Fibroblast of the aortic adventitia (primary cell): ENCODE data around the gene FUZ. TPM values are rescaled to one million over a fixed set of nuclear protein-coding genes. Genes with fewer than 3 reads are reported as not detected.

Experiments
- DNase-seq: peaks from one replicate; pipeline ENCODE4 v3.0.0-alpha.2; 2010; ENCODE audit warnings: low read depth
- H3K4me3 ChIP-seq: 2 replicates; pipeline ENCODE4 v1.5.1; 2011; ENCODE audit warnings: low read depth, mild to moderate bottlenecking, control low read depth, low read length, moderate library complexity
- total RNA-seq: library from RNA; depleted of rRNA; stranded (reverse); fragments of >200 nt; gene quantifications from 2 replicates; pipeline ENCODE4 v1.2.3, GENCODE V29; 2012; ENCODE audit warnings: low replicate concordance
- TF ChIP-seq, protein P1 (sequence below): IDR thresholded peaks from 2 replicates; pipeline ENCODE4 v1.5.1; 2011; ENCODE audit warnings: mild to moderate bottlenecking, low read length, control low read depth, inconsistent platforms; ENCODE audit not compliant: insufficient read depth

FUZ gene
- total RNA-seq, 1 donor, result 23.5 TPM

DNA sequence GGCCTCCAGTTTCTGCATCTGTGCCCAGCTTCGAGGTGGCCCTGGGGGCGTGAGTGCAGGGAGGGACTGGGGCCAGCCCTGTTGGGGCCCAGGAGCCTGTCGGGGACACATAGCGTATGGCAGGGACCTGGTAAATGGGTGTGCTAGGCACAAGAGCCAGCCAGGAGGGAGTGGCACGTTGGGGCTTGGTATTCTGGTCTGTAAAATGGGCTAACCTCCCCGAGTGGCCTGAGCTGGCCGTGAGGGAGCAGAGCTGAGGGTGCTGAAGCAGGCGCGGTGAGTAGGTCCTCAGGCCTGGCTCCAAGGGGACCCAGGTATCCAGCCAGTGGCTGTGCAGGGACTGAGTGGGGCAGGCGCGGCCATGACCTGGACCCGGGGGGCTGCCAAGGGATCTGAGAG, 42.2 kb upstream of the FUZ start:
- no peak for DNase-seq
- no peak overlapping the region for H3K4me3 ChIP-seq

DNA sequence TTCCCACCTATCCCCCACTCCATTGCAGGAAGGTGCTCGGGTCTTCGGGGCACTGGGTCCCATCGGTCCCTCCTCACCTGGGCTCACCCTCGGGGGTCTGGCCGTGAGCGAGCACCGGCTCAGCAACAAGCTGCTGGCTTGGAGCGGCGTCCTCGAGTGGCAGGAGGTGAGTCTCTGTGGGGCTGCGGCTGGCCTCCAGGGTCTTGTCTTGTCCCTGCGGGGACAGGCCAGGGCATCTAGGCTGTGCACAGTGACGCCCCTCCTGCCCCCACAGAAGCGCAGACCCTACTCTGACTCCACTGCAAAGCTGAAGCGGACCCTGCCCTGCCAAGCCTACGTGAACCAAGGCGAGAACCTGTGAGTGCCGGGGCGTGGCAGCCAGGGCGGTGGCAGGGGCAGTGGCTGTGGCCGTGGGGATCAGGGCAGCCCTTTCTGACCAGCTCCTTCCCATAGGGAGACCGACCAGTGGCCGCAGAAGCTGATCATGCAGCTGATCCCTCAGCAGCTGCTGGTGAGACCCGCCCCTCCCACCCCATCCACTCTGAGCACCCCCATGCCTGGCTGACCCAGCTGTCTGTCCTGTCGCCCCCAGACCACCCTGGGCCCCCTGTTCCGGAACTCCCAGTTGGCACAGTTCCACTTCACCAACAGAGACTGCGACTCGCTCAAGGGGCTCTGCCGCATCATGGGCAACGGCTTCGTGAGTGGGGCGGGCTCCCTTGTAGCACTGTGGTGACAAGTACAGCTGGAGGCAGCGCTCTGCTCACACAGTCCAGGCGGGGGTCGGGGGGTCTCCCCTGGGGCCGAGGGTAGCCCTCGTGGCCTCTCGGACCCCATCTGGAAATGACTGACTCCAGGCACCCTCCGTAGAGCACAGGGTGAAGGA, 41.5 kb upstream of the FUZ start:
- DNase-seq, result no peak
- TF ChIP-seq, protein P1, sequence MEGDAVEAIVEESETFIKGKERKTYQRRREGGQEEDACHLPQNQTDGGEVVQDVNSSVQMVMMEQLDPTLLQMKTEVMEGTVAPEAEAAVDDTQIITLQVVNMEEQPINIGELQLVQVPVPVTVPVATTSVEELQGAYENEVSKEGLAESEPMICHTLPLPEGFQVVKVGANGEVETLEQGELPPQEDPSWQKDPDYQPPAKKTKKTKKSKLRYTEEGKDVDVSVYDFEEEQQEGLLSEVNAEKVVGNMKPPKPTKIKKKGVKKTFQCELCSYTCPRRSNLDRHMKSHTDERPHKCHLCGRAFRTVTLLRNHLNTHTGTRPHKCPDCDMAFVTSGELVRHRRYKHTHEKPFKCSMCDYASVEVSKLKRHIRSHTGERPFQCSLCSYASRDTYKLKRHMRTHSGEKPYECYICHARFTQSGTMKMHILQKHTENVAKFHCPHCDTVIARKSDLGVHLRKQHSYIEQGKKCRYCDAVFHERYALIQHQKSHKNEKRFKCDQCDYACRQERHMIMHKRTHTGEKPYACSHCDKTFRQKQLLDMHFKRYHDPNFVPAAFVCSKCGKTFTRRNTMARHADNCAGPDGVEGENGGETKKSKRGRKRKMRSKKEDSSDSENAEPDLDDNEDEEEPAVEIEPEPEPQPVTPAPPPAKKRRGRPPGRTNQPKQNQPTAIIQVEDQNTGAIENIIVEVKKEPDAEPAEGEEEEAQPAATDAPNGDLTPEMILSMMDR, result no peak
- no peak overlapping the region for H3K4me3 ChIP-seq

More for the DNA sequence above, 42.2 kb upstream of the FUZ start:
- TF ChIP-seq, protein P1, result no peak

DNA sequence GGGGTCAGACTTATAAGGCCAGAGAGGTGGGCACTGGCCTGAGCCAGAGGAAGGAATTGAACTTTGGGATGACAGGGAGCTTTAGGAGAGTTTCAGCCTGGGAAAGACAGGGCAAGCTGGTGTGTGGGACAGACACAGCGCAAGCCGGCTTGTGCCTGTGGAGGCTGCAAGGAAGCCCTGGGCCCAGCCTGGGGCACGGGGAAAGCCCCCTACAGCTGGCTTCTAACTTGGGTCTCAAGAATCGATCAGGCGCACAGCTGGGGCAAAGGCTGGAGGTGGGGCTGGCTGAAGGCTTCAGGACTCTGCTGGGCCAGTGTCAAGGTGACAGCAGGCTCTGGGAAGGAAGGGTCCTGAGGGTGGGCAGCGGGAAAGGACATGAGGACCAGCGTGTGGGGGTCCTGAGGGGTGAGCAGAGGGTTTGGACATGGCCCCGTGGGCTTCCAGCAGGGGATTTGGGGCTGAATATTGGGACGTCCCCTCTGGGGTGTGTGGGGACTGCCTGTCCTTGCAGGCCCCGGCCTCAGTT, 40.8 kb upstream of the FUZ start:
- DNase-seq, result no peak
- H3K4me3 ChIP-seq, result no peak overlapping the region
- TF ChIP-seq, protein P1, result no peak

DNA sequence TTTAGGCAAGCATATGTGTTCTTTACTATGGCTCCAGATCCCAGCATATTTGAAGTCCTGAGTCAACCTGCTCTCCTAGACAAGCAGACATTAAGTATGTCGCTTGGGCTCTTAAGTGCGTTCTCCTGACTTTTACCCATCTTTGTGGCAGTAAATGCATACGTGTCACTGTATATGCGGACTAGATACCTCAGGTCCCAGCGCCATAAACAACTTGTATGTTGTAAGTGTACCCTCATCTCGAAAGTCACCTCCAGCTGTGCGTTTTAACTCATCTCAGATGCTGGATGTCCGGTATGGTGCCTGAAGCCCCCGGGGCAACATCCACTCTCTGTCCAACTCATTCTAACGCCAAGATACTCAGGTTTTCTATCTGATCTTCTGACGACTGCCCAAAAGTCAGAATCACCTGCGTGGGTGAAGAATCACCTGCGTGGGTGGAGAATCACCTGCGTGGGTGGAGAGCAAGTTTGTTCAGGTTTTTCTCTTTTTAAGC, 39.6 kb upstream of the FUZ start:
- H3K4me3 ChIP-seq, result peak overlapping the region; percentile 90
- TF ChIP-seq, protein P1, result no peak
- no peak for DNase-seq

DNA sequence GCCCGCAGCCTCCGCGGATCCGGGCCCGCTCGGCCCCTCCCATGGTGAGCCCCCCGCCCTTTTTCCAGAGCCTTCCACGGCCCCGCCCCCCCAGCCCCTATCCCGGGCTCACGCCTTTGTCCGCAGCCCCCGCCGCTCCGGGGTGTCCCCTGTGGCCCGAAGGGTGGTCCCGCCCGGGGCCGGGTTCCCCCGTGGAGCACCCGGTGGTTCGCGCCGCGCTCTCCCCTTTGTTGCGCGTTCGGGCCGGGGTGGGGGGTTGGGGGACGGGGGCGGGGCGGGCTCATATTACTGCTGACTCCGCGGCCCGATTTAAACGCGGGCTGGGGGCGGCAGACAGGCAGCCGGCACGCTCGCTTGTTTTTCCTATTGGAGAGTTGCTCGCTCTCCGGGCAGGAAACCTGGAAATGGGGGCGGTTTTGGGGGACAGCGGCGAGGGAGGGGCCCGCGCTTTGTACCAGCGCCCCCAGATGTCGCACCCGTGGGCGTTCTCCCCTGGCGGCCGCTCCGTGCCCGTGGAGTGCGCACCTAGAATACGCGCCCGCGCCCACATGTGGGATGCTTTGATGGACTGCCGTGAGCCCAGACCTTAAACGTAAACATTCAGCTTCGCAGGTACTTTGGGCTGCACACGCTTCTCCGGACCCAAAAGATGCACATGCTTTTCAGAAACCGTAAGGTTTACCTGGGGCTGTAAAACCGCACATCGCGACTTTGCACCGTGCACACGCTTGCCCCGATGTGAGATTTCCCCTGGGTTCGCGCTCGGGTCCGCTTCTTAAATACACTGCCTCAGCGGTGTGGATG, 38.6 kb upstream of the FUZ start:
- TF ChIP-seq, protein P1, result no peak
- DNase-seq, result no peak

DNA sequence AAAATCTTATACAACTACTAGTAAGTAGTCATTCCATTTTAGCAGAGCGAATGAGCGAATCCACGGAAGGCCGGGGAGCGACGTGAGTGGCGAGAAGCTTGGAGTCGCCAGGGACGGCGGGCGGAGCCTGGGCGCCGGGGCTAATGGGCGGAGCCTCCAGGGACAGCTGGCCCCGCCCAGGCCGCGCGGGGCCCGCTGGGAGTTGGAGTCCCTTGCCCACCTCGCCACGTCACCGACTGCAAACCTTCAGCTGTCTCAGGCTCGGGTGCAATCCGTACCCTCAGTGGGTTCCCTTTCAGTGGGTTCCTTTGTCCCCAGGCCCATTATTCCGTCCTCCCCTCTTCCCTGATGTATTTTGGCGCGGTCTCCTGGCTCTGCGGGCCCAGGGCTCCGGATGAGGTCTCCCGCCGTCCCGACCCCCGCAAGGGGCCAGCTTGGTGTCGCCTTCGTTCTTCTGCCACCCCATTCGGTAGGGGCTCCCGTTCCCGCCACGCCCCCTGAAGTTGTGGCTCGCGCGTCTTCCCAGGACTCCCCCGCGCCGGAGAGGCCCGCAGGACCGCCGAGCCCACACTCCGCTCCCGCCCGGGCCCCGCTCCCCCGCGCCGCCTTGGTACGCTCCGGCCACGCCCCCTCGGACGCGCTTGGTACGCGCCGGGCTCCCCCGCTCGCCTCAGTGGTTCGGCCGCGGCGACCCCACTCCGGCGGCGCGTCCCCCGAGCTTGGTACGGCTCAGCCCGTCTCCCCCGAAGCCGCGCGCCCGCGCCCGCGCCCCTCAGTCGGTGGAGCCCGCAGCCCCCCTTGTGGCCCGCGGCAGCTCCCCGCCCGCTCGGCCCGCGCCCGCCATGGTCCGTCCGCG, 37.6 kb upstream of the FUZ start, which contains the start of gene PTOV1:
TSS of gene PTOV1 (plus strand) at position 673 of the 856 bp plus-strand sequence.
- TF ChIP-seq, protein P1, result no peak
- DNase-seq, result peak; percentile 89

More for the DNA sequence above, 38.6 kb upstream of the FUZ start:
- H3K4me3 ChIP-seq, result peak overlapping the region; percentile 90

More for the DNA sequence above, 37.6 kb upstream of the FUZ start, which contains the start of gene PTOV1:
- H3K4me3 ChIP-seq, result peak within 1 kb of the TSS; percentile 90
